ENCODE measurements around the gene SHISAL2A.

The SHISAL2A gene

GRCh38 chr1:52632732-52633290 lies at the start of gene SHISAL2A:
Gene SHISAL2A (plus strand): TSS chr1:52633168. CDS start chr1:52633494, 326 bp downstream.
- Histone ChIP-seq H3K4me1 (ENCODE audit: control insufficient read depth in 1 of 2, insufficient read depth in 2 of 2, low read length in 2 of 2) (peaks cover 0 to 12% of the 10 kb centered on the region in 2 donors), H3K9me3 (ENCODE audit: control insufficient read depth in 1 of 2, low read length in 2 of 2) (no peaks in the 10 kb centered on the region), H3K27ac (ENCODE audit: low read length) (no peak within 1 kb of the TSS), H3K27me3 (ENCODE audit: low read depth, low read length) (peaks cover 14% of the 10 kb centered on the region), H3K4me3 (ENCODE audit: low read depth in 1 of 2, low read length in 2 of 2) (peak within 1 kb of the TSS; percentile 26 to 56), H3K36me3 (ENCODE audit: control insufficient read depth in 1 of 2, insufficient read depth in 2 of 2, low read length in 2 of 2) (no peaks in the 10 kb centered on the region)

GRCh38 chr1:52585474-52585873 lies 47.5 kb upstream of the SHISAL2A start:
- Histone ChIP-seq H3K4me3 (ENCODE audit: low read depth in 1 of 2, low read length in 2 of 2) (no peak overlapping the region), H3K36me3 (ENCODE audit: control insufficient read depth in 1 of 2, insufficient read depth in 2 of 2, low read length in 2 of 2) (no peaks in the 10 kb centered on the region), H3K27ac (ENCODE audit: low read length) (no peak overlapping the region), H3K9me3 (ENCODE audit: control insufficient read depth in 1 of 2, low read length in 2 of 2) (no peaks in the 10 kb centered on the region), H3K27me3 (ENCODE audit: low read depth, low read length) (no peaks in the 10 kb centered on the region), H3K4me1 (ENCODE audit: control insufficient read depth in 1 of 2, insufficient read depth in 2 of 2, low read length in 2 of 2) (no peaks in the 10 kb centered on the region)

- Histone ChIP-seq H3K4me3 (ENCODE audit: low read depth in 1 of 2, low read length in 2 of 2) (no peak overlapping the region), H3K4me1 (ENCODE audit: control insufficient read depth in 1 of 2, insufficient read depth in 2 of 2, low read length in 2 of 2) (no peaks in the 10 kb centered on the region), H3K27me3 (ENCODE audit: low read depth, low read length) (no peaks in the 10 kb centered on the region), H3K27ac (ENCODE audit: low read length) (no peak overlapping the region), H3K36me3 (ENCODE audit: control insufficient read depth in 1 of 2, insufficient read depth in 2 of 2, low read length in 2 of 2) (no peaks in the 10 kb centered on the region), H3K9me3 (ENCODE audit: control insufficient read depth in 1 of 2, low read length in 2 of 2) (no peaks in the 10 kb centered on the region)
These were observed 44.9 kb upstream of the SHISAL2A start for GRCh38 chr1:52588027-52588426.

- Histone ChIP-seq H3K27ac (ENCODE audit: low read length) (no peak overlapping the region), H3K27me3 (ENCODE audit: low read depth, low read length) (no peaks in the 10 kb centered on the region), H3K9me3 (ENCODE audit: control insufficient read depth in 1 of 2, low read length in 2 of 2) (no peaks in the 10 kb centered on the region), H3K4me3 (ENCODE audit: low read depth in 1 of 2, low read length in 2 of 2) (no peak overlapping the region), H3K36me3 (ENCODE audit: control insufficient read depth in 1 of 2, insufficient read depth in 2 of 2, low read length in 2 of 2) (no peaks in the 10 kb centered on the region), H3K4me1 (ENCODE audit: control insufficient read depth in 1 of 2, insufficient read depth in 2 of 2, low read length in 2 of 2) (no peaks in the 10 kb centered on the region)
These were observed 44.4 kb upstream of the SHISAL2A start for GRCh38 chr1:52588535-52588934.

- H3K4me3 ChIP-seq (ENCODE audit: low read depth in 1 of 2, low read length in 2 of 2), result no peak overlapping the region
- H3K27ac ChIP-seq (ENCODE audit: low read length), result no peak overlapping the region
- H3K9me3 ChIP-seq (ENCODE audit: control insufficient read depth in 1 of 2, low read length in 2 of 2), result no peaks in the 10 kb centered on the region
- H3K36me3 ChIP-seq (ENCODE audit: control insufficient read depth in 1 of 2, insufficient read depth in 2 of 2, low read length in 2 of 2), result no peaks in the 10 kb centered on the region
- no peaks in the 10 kb centered on the region for H3K4me1 ChIP-seq (ENCODE audit: control insufficient read depth in 1 of 2, insufficient read depth in 2 of 2, low read length in 2 of 2)
- H3K27me3 ChIP-seq (ENCODE audit: low read depth, low read length), result no peaks in the 10 kb centered on the region
These were observed 42.7 kb upstream of the SHISAL2A start for GRCh38 chr1:52590266-52590665.

- H3K27me3 ChIP-seq (ENCODE audit: low read depth, low read length), result no peaks in the 10 kb centered on the region
- no peak overlapping the region for H3K4me3 ChIP-seq (ENCODE audit: low read depth in 1 of 2, low read length in 2 of 2)
- no peaks in the 10 kb centered on the region for H3K4me1 ChIP-seq (ENCODE audit: control insufficient read depth in 1 of 2, insufficient read depth in 2 of 2, low read length in 2 of 2)
- H3K36me3 ChIP-seq (ENCODE audit: control insufficient read depth in 1 of 2, insufficient read depth in 2 of 2, low read length in 2 of 2), result no peaks in the 10 kb centered on the region
- H3K27ac ChIP-seq (ENCODE audit: low read length), result no peak overlapping the region
- H3K9me3 ChIP-seq (ENCODE audit: control insufficient read depth in 1 of 2, low read length in 2 of 2), result no peaks in the 10 kb centered on the region
These were observed 40.2 kb upstream of the SHISAL2A start for GRCh38 chr1:52592637-52593323.

GRCh38 chr1:52593495-52593894 lies 39.5 kb upstream of the SHISAL2A start:
- Histone ChIP-seq H3K36me3 (ENCODE audit: control insufficient read depth in 1 of 2, insufficient read depth in 2 of 2, low read length in 2 of 2) (no peaks in the 10 kb centered on the region), H3K4me1 (ENCODE audit: control insufficient read depth in 1 of 2, insufficient read depth in 2 of 2, low read length in 2 of 2) (no peaks in the 10 kb centered on the region), H3K27ac (ENCODE audit: low read length) (no peak overlapping the region), H3K4me3 (ENCODE audit: low read depth in 1 of 2, low read length in 2 of 2) (no peak overlapping the region), H3K27me3 (ENCODE audit: low read depth, low read length) (no peaks in the 10 kb centered on the region), H3K9me3 (ENCODE audit: control insufficient read depth in 1 of 2, low read length in 2 of 2) (no peaks in the 10 kb centered on the region)

GRCh38 chr1:52595061-52595460 lies 37.9 kb upstream of the SHISAL2A start:
- no peaks in the 10 kb centered on the region for H3K36me3 ChIP-seq (ENCODE audit: control insufficient read depth in 1 of 2, insufficient read depth in 2 of 2, low read length in 2 of 2)
- no peak overlapping the region for H3K27ac ChIP-seq (ENCODE audit: low read length)

GRCh38 chr1:52597912-52598311 lies 35.1 kb upstream of the SHISAL2A start:
- Histone ChIP-seq H3K36me3 (ENCODE audit: control insufficient read depth in 1 of 2, insufficient read depth in 2 of 2, low read length in 2 of 2) (no peaks in the 10 kb centered on the region), H3K9me3 (ENCODE audit: control insufficient read depth in 1 of 2, low read length in 2 of 2) (no peaks in the 10 kb centered on the region), H3K27ac (ENCODE audit: low read length) (no peak overlapping the region), H3K27me3 (ENCODE audit: low read depth, low read length) (no peaks in the 10 kb centered on the region), H3K4me3 (ENCODE audit: low read depth in 1 of 2, low read length in 2 of 2) (no peak overlapping the region), H3K4me1 (ENCODE audit: control insufficient read depth in 1 of 2, insufficient read depth in 2 of 2, low read length in 2 of 2) (peaks cover 8 to 11% of the 10 kb centered on the region in 2 donors)

More at GRCh38 chr1:52595061-52595460, 37.9 kb upstream of the SHISAL2A start:
- Histone ChIP-seq H3K4me3 (ENCODE audit: low read depth in 1 of 2, low read length in 2 of 2) (no peak overlapping the region), H3K27me3 (ENCODE audit: low read depth, low read length) (no peaks in the 10 kb centered on the region), H3K9me3 (ENCODE audit: control insufficient read depth in 1 of 2, low read length in 2 of 2) (no peaks in the 10 kb centered on the region), H3K4me1 (ENCODE audit: control insufficient read depth in 1 of 2, insufficient read depth in 2 of 2, low read length in 2 of 2) (no peaks in the 10 kb centered on the region)

- H3K36me3 ChIP-seq (ENCODE audit: control insufficient read depth in 1 of 2, insufficient read depth in 2 of 2, low read length in 2 of 2), result no peaks in the 10 kb centered on the region
- H3K9me3 ChIP-seq (ENCODE audit: control insufficient read depth in 1 of 2, low read length in 2 of 2), result no peaks in the 10 kb centered on the region
- H3K27ac ChIP-seq (ENCODE audit: low read length), result no peak overlapping the region
- H3K27me3 ChIP-seq (ENCODE audit: low read depth, low read length), result no peaks in the 10 kb centered on the region
- H3K4me3 ChIP-seq (ENCODE audit: low read depth in 1 of 2, low read length in 2 of 2), result no peak overlapping the region
- H3K4me1 ChIP-seq (ENCODE audit: control insufficient read depth in 1 of 2, insufficient read depth in 2 of 2, low read length in 2 of 2), result peaks cover 8 to 19% of the 10 kb centered on the region in 2 donors
These were observed 34.2 kb upstream of the SHISAL2A start for GRCh38 chr1:52598729-52599128.

GRCh38 chr1:52599236-52599635 lies 33.7 kb upstream of the SHISAL2A start:
- no peaks in the 10 kb centered on the region for H3K9me3 ChIP-seq (ENCODE audit: control insufficient read depth in 1 of 2, low read length in 2 of 2)
- no peaks in the 10 kb centered on the region for H3K27me3 ChIP-seq (ENCODE audit: low read depth, low read length)
- no peak overlapping the region for H3K4me3 ChIP-seq (ENCODE audit: low read depth in 1 of 2, low read length in 2 of 2)
- H3K36me3 ChIP-seq (ENCODE audit: control insufficient read depth in 1 of 2, insufficient read depth in 2 of 2, low read length in 2 of 2), result no peaks in the 10 kb centered on the region
- H3K4me1 ChIP-seq (ENCODE audit: control insufficient read depth in 1 of 2, insufficient read depth in 2 of 2, low read length in 2 of 2), result peaks cover 8 to 24% of the 10 kb centered on the region in 2 donors
- H3K27ac ChIP-seq (ENCODE audit: low read length), result no peak overlapping the region
